8988T (cell line): ENCODE measurements around the gene DOK1.

Experiments
- DNase-seq: peaks from one replicate; pipeline ENCODE4 v3.0.0; 2011

Gene DOK1

DNA sequence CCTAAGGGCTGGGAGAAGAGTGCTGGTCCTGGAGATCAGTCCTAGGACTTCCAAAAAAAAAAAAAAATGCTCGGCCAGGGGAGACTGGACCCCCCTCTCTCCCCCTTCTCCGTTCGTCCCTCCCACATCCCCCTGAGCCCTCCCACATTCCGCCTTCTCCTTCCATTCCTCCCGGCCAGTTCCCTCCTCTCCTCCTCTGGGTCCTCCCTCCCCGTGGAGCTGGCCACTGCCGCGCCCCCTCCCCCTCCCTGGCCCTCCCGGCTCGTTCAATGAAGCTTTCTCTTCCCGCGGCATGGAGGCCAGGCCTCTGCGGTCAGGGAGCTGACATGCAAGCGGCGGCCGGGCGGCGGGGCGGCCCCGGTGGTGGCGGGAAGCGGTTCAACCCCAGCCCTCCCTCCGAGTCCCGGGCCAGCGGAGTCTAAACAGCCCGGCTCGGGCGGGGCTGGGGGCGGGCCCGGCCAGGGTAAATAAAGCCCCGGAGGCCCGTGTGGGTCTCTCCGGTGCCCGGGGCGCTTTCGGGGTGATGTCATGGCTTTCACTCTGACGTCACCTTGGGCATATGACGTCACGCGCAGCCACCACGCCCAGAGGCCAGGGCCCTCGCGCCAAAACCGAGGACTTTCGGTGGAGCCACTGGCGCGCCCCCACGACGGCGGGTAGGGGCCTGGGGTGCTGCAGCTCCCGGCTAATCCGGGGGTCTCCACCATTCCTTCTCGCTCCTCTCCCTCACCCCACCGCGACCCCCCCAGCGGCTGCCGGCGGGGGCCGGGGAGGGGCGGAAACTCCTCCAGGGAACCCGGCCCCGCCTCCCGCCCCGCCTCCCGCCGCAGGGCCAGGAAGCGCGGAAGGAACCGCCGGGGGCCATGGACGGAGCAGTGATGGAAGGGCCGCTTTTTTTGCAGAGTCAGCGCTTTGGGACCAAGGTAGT lies at the start of gene DOK1, which contains the start of gene LOXL3:
Gene DOK1, plus strand, starts transcription at position 829 of the 928 bp plus-strand sequence. Its CDS starts 35 bp downstream, at position 864.
Gene LOXL3, minus strand, starts transcription at position 51 of the 928 bp plus-strand sequence. CDS start 1,308 bp downstream, outside the sequence.
- DNase-seq = peak; percentile 88

- DNase-seq = no peak
Observed at GRCh38 chr2:74505448-74506246, 48.9 kb upstream of the DOK1 start.

DNA sequence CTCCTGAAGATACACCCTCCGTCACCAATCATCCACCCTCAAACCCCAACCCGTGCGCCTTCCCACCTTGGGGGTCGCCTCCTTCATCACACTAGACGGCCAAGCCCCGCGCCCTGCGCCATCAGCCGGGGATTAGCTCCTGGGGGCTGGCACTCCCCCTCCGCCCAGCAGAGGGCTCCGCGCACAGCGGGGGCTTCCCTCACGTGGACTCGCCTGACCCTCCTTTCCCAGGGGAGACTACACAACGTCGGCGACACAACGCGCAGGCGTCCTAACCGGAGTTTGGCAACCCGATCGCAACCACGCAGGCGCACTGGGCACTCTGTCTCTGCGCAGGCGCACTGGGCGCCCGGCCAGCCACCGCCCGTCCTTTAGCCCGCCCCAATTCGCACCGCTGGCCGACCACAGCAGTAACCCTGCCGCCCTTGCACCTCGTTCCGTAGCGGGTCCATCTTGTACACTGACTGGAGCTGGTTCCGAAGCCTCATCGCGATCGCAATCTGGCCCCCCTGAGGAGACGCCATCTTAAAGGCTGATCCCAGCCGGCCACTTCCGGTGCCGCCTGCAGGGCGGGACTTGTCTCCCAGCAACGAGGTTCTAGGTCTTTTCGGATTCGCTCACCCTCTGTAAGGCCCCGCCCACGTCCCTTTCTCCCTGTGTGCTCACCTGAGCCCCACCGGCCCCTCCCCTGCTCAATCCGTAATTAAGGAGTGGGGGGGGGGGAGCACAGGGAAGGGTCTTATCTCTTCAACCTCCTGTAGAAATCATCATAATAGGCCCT lies 47.2 kb upstream of the DOK1 start, which contains the start of gene PCGF1:
Gene PCGF1, minus strand, starts transcription at position 551 of the 781 bp plus-strand sequence. Its CDS starts 27 bp downstream, at position 524.
- DNase-seq = peak; percentile 94

- DNase-seq = no peak
Observed at GRCh38 chr2:74507926-74508520, 46.5 kb upstream of the DOK1 start.

- DNase-seq = no peak
Observed at GRCh38 chr2:74510272-74510671, 44.2 kb upstream of the DOK1 start.

DNA sequence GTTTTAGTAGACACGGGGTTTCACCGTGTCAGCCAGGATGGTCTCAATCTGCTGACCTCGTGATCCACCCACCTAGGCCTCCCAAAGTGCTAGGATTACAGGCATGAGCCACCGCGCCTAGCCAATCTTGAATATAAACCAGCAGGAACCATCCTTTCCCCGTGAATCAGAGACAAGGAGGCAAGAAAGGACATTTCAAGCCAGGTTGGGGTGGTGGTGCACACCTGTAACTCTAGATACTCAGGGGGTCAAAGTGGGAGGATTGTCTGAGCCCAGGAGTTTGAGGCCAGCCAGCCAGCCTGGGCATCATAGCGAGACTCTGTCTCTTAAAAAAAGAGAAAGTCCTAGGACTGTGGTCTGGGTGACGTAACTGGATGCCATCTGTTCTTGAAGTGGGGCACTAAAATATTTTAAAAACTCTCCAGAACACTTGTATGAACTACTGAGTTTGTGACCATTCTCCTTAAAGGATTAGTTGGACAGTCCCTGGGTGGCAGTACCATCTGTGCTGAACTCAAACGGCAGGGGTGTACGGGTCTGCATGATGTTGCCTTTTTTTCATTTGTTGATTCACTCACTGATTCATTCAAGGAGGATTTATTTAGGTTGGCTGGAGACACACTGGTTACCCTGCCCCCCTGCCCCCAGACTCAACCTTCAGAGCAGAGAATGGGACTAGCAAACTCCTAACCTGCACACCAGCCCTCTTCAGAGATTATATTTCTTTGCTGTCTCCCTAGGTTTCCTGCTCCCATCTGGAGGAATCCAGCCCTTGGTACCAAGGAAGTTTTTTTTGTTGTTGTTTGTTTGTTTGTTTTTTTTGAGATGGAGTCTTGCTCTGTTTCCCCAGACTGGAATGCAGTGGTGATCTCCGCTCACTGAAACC lies 43.2 kb upstream of the DOK1 start:
- no peak for DNase-seq

DNA sequence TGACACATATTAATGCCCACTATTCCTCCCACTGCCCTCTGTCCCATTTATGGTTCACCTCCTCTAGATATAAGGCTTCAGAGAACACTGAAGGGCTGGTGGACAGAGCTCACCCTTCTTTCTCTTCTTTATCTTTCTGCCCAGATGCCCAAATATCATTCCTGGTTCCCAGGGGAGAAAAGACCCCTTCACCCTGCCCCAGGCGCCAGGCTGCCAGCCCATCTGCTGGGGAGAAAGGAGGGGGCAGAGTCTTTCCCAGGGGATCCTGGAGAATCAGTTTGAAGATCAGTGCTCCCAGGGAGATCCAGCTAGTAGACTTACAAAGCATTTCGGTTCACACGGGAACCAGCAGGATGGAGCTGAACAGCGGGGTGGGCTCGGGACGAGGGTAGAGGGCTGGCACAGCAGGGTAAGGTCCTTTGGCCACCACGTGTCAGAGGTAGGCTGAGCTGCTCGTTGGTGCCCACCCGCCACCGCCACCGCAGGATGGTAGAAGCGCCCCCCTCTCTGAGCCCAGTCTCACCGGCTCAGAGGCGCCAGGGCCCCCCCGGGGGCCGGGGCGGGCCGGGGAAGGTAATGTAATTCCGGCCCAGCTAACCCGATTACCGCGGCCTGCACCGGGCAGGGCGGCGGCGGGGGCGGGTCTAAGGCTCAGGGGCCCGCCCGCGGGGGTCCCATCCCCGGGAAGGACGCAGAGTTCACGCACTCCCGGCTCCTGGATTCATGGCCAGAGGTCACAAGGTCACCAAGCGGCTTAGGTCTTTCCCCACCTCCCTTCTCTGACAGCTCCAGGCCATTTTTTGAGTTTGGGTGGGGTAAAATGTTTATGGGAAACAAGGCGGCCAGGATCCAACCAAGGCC lies 41.5 kb upstream of the DOK1 start:
- no peak for DNase-seq

DNA sequence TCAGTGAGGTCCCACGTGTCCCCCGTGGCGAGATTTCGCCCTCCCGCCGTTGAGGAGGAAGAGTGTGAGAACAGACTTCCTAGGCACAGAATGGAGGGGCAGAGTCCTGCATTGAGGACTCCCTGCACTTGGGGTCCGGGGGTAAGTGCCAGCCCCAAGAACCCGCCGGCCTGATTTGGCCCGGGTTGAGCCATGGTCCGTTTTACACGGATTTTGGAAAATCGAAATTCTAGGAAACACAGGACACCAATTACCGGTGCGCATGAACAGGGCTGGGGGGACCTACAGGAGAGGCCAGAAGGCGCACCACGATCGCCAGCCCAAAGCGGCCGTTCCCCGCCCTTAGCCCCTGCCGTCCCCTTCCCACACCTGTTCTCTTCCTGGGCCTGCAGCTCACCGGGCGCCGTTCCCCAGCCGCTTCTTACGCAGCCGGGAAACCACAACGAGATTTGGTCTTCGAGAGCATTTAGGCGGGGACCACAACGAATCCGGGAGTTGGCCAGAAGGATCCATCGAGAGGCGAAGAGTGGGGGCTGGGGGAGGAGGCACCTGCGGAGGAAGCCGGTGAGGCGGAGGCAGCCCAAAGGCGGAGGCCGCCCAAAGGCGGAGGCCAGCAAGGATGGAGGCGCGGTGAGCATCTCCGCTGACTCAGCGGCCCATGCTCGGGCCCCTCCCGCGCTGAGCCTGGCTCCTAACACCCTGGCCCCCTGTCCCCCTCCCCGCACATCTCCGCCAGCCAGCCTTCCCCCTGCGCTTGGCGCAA lies 40.7 kb upstream of the DOK1 start:
- no peak for DNase-seq

- no peak for DNase-seq
Observed at GRCh38 chr2:74514368-74515270, 39.9 kb upstream of the DOK1 start, which contains the start of gene TLX2. TSS of gene TLX2 (plus strand) at chr2:74514450. CDS start at chr2:74514807, 357 bp downstream.

- DNase-seq = no peak
Observed at GRCh38 chr2:74515271-74515980, 39.1 kb upstream of the DOK1 start.

DNA sequence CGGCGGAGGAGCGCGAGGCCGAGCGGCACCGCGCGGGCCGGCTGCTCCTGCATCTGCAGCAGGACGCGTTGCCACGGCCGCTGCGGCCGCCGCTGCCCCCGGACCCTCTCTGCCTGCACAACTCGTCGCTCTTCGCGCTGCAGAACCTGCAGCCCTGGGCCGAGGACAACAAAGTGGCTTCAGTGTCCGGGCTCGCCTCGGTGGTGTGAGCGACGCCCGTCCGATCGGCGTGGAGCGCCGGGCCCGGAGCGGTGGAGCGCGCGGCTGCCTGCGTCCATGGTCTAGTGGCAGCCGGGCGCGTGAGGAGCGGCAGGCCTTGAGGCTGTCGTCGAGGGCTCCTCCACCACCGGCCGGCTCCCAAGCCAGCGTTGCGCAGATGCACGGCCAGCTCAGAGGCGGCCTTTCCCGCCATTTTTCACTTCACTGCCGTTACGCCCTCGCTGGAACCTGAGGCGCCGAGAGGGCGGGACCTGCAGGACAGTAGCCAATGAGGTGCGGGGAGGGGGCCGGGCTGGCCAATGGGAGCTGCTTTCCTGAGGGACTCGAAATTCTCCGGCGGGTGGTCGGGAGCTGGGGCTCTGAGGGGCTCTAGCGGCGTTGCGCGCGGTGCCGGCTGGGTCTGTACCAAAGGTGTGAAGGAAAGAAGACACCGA lies 38.4 kb upstream of the DOK1 start:
- no peak for DNase-seq

GRCh38 chr2:74516650-74517049 lies 37.9 kb upstream of the DOK1 start:
- DNase-seq = no peak

GRCh38 chr2:74522516-74522915 lies 32.0 kb upstream of the DOK1 start:
- DNase-seq = no peak

DNA sequence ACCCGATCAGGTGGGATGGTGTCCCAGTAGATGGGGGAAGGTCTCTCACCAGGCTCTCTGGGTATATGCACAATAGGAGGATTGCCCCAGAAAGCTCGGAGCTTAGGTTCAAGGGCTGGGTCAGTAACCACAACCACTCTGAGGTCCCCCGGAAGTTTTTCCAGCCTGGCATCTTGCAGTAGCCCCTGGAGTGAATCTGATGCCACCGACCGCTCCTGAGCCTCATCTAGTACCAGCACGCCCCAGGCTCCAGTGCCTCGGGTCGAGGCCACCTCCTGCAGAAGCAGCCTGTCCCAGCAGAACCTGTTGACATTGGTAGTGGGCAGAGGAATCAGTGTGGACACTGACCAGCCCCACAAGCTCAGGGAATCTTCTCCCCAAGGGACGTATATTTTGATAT lies 30.5 kb upstream of the DOK1 start:
- no peak for DNase-seq

- DNase-seq = no peak
Observed at GRCh38 chr2:74524955-74525716, 29.4 kb upstream of the DOK1 start.
